HG03439 (cell line): Measurements from ENCODE around the gene FGFR3.

Experiments
- ATAC-seq: cut with Tn5 transposase; IDR thresholded peaks from one replicate; pipeline ENCODE4 v1.9.1; 2021; ENCODE audit warnings: mild to moderate bottlenecking, moderate library complexity; ENCODE audit not compliant: unreplicated experiment

Gene FGFR3

DNA sequence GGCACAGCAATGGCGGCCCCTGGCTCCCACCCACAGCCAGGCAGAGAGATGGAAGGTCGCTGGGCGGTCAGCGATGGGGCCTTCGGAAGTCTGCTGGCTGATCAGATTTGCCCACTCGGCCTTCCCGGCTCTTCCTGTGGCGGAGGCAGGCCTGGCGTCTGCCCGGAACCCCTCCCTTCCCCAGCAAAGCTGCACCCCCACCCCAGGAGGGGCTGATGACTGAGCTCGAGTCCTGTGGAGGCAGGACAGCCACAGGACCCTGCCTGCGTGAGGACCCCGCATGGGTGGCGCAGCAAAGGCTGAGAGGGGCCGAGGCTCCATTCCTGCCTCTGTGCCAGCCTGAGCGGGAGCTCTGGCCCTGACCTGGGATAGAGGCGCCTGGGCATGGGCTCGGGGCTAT, 37.0 kb upstream of the FGFR3 start:
- ATAC-seq = no peak

DNA sequence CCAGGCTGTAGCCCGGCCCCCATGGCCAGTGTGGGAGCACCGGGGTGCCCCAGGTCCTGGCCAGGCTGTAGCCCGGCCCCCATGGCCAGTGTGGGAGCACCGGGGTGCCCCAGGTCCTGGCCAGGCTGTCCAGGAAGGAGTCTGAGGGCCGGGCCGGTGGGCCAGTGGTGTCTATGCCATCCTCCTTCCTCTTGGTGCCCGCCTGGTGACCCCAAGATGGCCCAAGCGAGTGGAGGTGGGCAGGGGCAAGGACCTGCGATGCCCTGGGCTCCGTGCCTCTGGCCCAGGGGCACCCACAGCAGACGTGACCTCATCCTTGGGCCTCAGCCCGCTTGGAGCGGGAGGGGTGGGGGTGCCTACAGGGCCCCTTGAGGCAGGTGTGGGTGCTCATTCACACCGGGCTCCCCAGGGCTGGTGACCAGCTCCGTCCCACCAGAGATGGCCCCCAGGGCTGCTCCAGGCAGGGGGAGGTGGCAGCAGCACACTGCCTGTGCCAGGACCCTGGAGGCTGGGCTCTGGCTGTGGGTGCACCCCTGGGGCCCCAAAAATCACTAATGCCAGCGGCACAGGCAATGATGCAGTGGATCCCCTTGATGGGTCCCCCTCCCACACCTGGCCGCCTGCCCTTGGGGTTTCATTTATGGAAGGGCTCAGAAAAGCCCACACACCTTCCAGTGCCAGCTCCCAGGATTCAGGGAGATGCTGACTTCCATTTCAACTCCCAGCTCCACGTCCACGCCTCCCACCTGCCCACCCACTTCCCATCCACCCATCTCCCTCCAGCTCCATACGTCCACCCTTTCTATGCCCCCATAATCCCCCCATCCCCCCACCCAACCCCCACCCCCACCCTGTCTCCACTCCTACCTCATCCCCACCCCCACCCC, 36.0 kb upstream of the FGFR3 start:
- ATAC-seq = no peak

DNA sequence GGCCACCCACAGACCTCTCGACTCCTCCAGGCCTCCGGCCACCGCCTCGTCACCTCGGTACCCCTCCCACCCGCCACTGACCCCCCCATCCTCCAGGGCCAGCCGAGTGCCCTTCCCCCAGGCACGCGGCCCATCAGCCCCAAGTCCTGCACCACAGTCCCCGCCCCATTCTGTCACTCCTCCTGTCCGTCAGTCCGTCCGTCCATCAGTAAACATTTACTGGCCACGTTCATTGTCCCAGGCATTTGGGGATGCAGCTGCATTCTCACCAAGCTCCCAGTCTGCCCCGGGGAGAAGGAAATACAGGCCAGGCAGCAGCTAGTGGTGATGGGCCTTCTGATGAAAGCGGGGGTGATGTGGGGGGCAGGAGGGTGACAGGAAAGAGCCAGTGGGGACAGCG, 35.3 kb upstream of the FGFR3 start:
- no peak for ATAC-seq

DNA sequence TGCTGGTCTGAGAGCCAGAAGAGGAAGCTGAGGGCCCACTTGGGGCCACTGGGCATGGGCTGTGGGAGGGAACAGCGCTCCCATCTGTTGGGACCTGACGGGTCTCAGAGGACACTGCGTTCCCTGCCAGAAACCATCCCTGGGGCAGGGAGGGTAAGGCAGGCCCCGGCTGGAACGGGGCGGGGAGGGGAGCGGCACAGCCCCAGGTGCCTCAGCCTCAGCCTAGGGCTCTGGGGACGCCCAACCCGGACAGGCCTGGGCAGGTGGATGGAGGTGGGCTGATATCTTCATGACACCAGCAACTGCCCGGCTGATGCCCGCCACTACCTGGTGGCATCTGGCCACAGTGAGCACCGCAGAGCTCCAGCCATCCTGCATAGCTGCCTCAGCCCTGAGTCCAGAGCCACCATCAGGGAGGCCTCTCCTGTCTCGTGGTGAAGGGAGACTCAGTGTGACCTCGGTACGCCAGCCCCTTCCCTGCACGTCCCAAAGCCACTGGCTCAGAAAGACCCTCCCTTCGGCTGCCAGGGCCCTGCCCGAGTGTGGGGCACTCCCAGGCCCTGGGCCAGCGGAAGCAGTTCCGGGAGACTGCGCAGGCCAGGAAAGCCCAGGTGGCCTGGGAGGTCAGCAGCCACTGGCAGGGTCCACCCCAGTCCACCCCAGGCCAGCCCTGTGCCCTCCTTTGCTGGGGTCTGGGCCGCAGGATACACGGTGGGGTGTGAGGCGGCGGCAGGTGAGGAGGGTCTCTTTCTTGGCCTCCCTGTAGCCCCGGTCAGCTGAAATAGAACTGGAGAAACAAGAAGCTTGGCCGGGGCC, 34.6 kb upstream of the FGFR3 start:
- ATAC-seq = no peak

DNA sequence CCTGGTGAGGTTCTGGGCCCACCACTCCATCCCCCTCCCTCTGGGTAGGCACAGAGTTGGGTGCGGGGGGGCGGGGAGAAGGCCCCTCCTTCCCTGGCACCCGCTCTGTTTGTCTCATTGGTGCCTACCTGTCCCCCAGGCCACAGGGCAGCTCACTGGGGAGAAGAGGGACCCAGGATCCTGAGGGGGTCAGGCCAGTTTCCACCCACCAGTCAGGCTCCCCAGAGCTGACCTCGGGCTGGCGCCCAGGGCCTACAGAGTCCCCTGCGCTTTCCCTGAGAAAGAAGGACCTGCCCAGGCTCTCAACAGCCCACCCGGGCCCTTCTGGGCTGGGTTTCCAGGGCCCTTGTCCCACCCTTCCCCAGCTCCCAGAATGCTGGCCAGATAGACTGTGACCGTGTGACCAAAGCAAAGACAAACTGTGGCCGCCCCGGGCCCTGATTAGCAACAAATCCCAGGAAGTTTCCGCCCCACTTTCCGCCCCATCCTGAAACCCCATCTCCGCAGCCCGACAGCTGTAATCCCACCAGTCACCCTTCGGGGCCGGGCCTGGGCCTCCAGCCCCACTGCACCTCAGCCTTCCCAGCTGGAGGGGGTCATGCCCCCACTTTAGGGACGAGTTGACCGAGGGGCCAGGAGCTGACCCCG, 33.8 kb upstream of the FGFR3 start:
- ATAC-seq = no peak

DNA sequence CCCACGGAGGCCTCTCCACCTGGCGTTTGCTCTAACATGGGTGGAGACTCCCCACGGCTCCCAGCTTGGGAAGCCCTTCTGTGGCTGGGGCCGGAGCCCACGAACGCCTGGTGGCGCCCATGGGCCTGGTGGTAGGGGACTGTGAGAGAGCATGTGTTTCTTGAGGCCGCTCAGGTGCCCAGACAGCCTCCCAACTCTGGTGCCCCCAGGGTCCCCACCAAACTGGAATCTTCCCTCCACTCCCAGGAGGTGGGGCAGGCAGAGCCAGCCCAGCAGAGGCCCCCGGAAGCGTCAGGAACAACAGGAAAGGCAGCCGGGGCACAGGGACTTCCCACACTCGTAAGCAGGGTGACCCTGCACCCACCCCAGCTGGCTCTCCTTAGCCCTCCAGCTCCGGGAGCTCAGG, 33.3 kb upstream of the FGFR3 start:
- ATAC-seq = no peak

DNA sequence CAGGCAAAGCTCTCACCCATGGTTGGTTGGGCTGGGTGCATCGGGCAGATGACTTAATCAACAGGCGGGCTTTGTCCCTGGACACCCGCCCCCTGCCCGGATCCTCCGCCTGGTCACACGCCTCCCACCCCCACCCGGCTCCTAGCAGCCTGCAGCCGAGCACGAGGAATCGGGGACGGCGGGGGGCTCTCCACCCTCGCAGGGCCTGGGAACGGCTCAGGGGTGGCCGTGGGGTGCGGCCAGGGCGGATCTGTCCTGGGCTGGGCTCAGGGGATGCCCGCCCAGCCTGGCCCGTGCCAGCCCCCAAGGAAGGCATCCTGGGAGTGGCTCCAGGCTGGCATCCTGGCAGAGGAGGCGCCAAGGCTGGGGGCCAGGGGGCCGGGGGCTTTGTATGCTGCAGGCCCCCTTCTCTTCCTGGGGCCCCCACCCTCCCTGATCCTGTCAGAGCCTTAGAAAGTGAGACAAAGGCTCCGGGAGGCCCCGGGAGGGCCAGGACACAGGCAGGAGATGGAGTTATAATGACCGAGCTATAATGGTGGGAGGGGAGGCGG, 32.5 kb upstream of the FGFR3 start:
- ATAC-seq = no peak

DNA sequence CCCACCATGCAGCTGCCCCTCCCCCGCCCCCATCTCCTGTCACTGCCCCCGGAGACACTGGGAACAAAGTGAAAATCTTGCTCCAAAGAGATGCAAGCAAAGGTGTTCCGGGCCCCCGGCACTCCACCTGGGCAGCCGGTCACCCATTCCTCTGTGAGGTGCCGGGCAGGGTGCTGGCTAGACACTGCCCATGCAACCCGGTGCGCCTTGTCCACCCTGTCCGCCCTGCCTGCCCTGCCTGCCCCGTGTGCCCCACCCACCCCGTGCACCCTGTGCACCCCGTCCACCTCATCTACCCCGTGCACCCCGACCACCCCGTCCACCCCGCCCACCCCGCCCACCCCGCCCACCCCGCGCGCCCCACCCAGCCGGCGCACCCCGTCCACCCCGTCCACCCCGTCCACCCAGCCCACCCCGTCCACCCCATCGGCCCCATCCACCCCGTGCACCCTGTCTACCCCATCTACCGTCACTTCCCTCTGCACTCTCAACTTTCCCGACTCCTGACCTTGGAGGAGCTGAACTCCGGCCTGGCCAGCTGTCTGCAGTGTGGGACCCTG, 31.9 kb upstream of the FGFR3 start:
- no peak for ATAC-seq

DNA sequence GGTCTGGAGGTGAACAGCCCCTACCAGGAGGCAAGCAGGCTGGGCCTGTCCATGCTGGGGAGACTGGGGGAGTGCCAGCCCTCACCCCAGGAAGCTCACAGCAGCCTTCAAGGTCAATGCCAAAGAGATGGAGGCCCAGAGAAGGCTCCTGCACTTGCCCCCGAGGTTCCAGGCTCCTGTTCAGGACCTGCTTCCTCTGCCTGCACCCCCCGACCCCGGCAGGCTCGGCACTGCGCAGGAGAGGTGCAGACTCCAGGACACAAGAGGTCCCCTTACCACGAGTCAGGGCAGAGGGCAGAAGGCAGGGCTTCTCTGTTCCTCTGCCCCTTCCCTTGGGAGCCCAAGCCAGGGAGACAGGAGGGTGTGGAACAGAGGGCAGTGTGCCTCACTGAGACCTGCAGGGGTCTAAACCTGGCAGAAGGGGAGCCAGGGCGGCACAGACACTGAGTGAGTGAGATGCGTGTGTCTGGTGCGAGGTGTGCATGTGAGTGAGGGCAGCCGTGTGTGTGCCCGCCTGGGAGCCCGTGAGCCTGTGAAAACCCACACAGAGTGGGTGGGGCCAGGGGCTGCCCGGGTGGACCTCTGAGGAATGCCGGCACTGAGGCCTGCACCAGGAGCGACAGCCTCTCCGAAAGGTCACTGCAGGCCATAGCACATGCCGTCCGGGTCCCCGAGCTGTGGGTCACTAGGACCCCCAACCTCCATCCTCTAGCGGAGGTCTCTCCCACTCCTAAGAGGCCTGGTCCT, 30.7 kb upstream of the FGFR3 start:
- no peak for ATAC-seq

DNA sequence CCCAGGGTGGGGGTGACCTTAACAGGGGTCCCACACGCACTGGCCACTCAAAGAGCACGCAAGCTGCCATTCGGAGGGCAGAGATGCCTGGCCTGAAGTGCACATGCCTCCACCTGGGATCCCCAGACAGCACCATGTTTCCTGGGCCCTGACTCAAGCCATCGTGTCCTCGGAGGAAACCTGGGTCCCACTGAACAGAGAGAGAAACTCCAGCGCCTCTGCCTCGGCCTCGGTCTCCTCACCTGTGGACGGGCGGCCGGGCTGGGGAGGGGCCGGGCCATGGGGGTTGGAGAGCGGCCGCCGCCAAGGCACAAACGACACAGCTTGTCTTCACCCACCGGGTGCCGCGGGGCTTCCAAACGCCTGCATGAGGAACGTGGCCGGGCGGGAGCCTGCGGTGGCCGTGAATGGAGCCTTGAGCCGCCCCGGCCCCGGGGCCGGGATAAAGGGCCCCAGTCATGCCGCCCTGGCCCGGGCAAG, 30.0 kb upstream of the FGFR3 start:
- no peak for ATAC-seq

DNA sequence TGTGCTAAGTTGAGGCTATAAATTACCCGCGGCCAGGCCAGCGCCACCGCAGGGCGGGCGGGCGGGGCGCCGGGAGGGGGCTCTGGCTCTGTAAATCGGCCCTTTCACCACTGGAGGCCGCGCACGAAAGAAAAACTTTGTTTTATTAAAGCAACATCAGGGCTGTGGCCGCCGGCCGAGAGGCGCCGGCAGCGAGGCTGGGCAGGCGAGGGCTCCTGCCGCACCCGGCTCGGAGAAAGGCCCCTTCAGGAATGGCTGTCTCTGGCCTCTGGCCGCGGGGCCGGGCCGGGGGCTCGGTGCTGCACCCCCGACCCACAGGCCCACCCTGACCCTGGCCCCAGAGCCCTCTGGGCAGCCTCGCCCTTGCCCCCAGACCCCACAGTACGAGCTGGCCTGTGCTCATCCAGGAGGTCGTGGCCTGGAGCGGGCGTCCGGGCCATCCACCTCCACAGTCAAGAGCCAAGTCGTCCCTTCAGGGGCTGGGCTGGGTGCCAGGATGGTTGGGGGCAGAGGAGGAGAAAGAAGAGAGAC, 29.5 kb upstream of the FGFR3 start:
- no peak for ATAC-seq

DNA sequence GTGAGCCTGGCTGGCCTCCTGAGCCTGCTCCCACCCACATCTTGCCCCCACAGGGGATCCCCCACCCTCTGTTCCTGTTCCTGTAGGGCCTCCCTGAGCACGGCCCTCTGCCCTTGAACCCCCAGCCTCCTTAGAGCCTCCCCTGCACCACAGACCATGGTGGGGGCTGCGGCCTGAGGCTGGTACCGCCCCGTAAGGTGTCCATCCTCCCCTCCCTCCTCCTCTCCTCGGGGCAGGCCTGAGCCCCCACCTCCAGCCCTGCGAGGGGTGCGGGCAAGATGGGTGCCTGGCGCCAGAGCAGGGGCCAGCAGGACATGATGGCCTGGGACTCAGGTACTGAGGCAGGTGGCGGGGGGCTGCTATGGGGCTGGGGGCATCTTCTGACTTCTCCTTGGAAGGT, 28.4 kb upstream of the FGFR3 start:
- no peak for ATAC-seq

DNA sequence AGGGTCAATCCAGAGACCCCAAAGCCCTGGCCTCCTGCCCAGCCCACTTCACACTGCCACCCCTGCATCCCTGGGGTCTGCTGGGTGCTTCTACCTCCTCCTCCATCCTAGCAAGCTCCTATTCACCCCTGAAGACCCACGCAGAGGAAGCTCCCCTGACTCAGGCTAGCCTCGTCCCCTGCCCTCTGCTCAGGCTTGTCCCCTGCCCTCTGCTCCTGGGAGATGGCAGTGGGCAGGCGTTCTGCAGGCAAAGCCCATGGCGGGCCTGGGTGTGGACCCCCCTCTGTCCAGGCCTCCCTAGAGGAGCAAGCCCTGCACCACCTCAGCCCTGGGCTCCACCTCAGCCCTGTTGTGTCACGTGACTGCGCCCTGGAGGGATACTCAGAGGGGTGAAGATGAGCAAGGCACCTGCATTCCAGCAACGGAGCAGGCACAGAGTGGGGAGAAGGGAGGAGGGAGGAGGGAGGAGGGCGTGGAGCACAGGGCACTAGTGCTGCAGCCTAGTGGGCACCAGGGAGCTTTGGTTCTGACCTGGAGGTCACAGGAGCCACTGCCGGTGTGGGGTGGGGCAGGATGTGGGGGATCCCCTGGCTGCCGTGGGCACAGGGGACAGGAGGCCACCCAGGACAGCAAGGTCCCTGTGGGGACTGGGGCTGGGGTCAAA, 27.6 kb upstream of the FGFR3 start:
- ATAC-seq = no peak

DNA sequence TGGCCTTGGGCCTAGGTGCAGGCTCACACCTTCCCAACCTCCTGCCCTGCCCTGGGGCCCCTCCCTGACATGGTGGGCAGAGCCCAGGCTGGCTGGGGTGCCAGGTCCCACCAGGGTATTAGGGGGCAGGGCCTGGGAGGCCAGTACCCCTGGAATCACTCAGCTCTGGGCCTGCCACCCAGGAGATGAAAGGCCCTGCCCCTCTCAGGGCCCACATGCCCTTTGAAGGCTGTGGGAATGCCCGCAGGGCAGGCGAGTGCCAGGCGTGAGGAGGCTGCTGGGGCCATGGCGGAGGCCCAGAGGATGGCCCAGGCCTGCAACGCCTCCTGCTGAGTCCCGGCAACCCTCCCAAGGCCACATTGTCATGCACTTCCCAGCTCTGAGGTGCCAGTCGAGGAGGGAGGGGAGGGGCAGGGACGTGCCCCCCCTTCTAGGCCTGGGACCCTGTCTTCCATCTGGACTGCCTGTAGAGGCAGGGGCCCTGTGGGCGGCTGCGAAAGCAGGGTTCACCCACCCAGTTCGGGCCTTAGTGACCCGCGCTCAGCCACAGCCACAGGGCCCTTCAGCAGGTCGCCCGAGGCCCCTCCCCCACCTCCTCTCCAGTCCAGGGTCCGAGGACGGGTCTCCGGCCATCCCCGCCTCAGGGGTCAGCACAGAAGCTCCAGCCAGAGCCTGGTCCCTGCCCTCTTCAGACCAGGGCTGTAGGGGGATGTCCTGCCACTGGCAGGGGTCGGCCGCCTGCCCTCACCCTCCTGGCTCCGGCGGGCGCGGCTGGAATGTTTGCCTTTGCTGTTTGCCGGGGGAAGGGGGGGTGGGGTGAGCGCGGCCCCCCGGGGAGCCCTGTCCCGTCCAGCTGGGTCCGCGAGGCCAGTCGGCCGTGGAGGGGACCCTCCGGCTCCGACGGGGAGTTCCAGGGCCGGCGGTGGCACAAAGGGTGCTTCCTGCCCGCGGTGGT, 26.7 kb upstream of the FGFR3 start:
- ATAC-seq = no peak

DNA sequence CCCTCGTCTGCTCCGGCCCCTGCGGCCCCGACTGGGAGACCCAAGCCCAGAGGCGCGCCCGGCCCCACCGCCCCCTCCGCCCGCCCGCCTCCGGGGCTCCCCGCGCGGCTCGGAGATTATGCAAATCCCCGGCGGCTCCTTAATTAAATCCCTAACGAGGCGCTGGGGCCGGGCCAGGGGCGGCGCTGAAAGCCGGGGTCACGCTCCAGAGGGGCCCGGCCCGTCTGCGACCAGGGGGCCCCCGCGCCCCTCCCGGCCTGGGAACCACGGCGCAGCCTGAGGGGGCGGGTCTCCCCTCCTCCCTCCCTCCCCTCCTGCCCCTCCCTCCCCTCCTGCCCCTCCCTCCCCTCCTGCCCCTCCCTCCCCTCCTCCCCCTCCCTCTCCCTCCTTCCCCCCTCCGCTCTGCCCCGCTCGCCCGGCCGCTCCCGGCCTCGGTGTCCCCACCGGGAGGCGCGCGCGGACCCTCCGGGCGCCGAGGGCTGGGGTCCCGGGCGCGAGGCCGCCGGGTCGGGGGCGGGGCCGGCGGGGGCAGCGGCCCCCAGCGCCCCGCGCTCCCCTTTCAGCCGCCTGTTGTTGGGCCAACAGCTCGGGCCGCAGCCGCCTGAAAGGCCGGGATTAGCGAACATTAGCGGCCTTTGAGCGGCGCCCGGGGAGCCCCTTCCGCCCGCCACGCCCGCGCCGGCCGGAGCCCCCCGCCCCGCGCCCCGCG, 25.9 kb upstream of the FGFR3 start:
- ATAC-seq = no peak

DNA sequence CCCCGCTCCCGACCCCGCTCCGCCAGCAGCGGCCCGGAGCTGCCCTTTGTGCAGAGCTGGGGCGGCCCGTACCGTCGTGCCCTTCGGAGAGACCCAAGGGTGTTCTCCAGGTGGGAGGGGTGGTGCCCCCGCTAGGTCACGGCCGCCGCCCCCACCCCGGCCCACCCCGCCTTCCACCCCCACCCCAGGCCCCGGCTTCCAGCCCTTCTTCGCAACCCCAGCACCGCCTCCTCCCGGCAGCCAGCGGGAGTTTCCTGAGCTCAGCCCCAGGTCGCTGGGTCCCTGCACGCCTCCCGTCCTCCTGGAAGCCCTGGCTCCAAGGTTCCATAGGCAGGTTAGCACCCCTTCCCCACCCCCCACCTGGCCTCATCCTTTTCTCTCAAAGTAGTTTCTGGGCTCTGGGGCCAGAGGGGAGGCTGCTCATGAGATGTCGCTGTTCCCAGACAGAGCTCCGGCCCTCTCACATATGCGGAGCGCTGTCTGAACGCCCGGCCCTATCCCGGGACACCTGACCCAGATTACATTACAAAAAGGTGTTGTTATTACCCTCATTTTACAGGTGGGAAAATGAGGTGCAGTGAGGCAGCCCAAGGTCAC, 25.2 kb upstream of the FGFR3 start:
- no peak for ATAC-seq

DNA sequence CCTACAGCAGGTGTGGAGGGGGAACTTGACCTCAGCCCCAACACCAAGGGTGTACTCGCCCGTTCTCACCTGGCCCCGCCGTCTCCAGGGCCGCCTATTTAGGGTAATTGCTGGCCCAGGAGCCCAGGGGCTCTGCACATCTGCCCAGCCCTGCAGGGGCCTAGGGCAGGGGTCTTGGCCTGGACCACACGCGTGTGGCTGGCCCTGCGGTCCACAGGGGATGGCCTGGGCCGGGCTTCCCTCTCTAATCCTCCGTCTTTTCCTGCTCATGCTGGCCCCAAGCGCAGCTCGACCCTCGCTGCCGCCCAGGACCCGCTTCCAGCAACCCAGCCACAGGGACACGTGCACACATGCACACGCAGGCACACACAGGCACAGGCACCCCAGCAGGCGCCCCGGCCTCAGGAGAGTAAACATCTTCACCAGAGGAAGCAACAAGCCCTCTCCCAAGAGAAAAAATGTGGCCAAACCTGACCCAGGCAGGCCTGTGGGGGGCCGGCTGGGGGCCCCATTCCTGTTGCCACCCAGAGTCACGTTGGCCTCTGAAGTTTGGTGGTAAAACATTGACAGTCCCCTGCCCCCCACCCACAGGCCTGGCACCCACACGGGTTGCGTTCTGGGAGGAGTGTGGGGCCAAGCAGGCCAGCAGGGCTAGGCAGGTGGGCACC, 24.6 kb upstream of the FGFR3 start:
- ATAC-seq = no peak
